Measurements from ENCODE around the gene EFCAB12.

DNA sequence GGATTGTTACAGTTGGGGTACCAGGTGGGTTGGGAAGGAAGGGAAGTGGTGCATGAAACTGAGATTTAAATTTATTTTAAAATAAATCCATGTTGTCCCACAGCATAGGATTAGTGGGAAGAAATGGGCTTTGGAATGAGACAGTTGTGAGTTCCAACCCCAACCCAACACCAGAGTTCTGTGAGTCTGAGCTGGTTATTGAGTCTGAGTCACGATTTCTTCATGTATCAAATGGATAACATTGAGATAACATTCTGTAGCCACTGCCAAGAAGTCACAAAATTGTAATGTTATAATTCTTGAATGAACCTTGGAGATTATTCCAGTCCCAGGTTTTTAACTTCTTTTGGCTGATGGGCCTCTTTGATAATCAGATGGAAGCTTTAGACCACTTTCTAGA lies 25.3 kb upstream of the EFCAB12 start:
- no peak for TF ChIP-seq MEF2A (IDR thresholded peaks at IDR 0.05; ENCODE audit: insufficient read depth, low read depth, low read length)
- no peak for TF ChIP-seq SUZ12 (IDR thresholded peaks at IDR 0.05; ENCODE audit: unreplicated experiment)
- TF ChIP-seq FOS (IDR thresholded peaks at IDR 0.05; ENCODE audit: borderline replicate concordance, extremely low read depth, insufficient read length) = no peak
- no peak for TF ChIP-seq EP300 (IDR thresholded peaks at IDR 0.05; ENCODE audit: borderline replicate concordance in 1 of 2, control insufficient read depth in 1 of 2, low read depth in 2 of 2, low read length in 2 of 2)
- TF ChIP-seq TARDBP (IDR thresholded peaks at IDR 0.05; ENCODE audit: borderline replicate concordance) = no peak
- TF ChIP-seq NRF1 (conservative IDR thresholded peaks at IDR 0.05; ENCODE audit: low read depth, low read length) = no peak
- no peak for TF ChIP-seq SMAD5 (IDR thresholded peaks at IDR 0.05; ENCODE audit: low read depth)
- no peak for TF ChIP-seq CBFB (IDR thresholded peaks at IDR 0.05; ENCODE audit: low read depth)
- TF ChIP-seq POLR2A (IDR thresholded peaks at IDR 0.05; ENCODE audit: low read depth, low read length) = no peak
- TF ChIP-seq, protein P1, sequence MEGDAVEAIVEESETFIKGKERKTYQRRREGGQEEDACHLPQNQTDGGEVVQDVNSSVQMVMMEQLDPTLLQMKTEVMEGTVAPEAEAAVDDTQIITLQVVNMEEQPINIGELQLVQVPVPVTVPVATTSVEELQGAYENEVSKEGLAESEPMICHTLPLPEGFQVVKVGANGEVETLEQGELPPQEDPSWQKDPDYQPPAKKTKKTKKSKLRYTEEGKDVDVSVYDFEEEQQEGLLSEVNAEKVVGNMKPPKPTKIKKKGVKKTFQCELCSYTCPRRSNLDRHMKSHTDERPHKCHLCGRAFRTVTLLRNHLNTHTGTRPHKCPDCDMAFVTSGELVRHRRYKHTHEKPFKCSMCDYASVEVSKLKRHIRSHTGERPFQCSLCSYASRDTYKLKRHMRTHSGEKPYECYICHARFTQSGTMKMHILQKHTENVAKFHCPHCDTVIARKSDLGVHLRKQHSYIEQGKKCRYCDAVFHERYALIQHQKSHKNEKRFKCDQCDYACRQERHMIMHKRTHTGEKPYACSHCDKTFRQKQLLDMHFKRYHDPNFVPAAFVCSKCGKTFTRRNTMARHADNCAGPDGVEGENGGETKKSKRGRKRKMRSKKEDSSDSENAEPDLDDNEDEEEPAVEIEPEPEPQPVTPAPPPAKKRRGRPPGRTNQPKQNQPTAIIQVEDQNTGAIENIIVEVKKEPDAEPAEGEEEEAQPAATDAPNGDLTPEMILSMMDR (IDR thresholded peaks at IDR 0.05 in 2 of 3, conservative IDR thresholded peaks at IDR 0.05 in 1 of 3; ENCODE audit: control insufficient read depth in 2 of 3, extremely low read depth in 1 of 3, insufficient read depth in 1 of 3, low read depth in 3 of 3, low read length in 3 of 3) = no peak
- no peak for TF ChIP-seq EZH2 (IDR thresholded peaks at IDR 0.05; ENCODE audit: borderline replicate concordance, control insufficient read depth, low read depth, low read length)
- TF ChIP-seq KLF5 (IDR thresholded peaks at IDR 0.05; ENCODE audit: partially characterized antibody) = no peak

Data from GM12878 (cell line).